CD4-positive, alpha-beta T cell treated with Interleukin-4 for 1 hour (primary cell): Measurements from ENCODE around the gene UBASH3B.

Source experiments
- DNase-seq, 2 donors: peaks; one replicate each; pipeline ENCODE4 v3.0.0-alpha.2; 2020 to 2022

Gene UBASH3B

GRCh38 chr11:122679466-122679865 lies 23.9 kb downstream of the UBASH3B start:
- no peak for DNase-seq

DNA sequence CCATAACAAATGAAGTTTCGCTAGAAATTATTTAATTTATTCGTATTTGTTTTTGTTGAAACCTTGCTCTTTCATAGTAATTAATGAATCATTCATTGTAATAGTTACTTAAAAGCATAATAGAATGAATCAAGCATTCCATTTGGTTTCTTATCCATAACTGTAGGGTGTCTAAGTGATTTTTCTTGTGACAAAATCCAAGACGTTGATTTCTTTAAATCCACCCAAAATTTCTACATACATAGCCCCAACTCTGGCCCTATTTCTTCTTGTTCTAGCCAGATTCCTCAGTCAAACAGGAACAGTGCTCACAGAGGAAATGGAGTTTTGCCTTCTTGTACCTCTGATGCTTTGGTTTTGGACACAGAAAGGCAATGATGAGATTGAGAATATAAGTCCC lies 25.5 kb downstream of the UBASH3B start:
- no peak for DNase-seq

- DNase-seq: no peak
Measured at GRCh38 chr11:122681735-122682134, 26.2 kb downstream of the UBASH3B start.

GRCh38 chr11:122682464-122682863 lies 26.9 kb downstream of the UBASH3B start:
- no peak for DNase-seq

GRCh38 chr11:122685041-122685440 lies 29.5 kb downstream of the UBASH3B start:
- no peak for DNase-seq

GRCh38 chr11:122686111-122686510 lies 30.6 kb downstream of the UBASH3B start:
- DNase-seq: no peak

- DNase-seq: no peak
Measured at GRCh38 chr11:122690384-122690783, 34.9 kb downstream of the UBASH3B start.

- DNase-seq: peak in 1 of 2 donors; percentile 24
Measured at GRCh38 chr11:122690801-122691548, 35.5 kb downstream of the UBASH3B start.

DNA sequence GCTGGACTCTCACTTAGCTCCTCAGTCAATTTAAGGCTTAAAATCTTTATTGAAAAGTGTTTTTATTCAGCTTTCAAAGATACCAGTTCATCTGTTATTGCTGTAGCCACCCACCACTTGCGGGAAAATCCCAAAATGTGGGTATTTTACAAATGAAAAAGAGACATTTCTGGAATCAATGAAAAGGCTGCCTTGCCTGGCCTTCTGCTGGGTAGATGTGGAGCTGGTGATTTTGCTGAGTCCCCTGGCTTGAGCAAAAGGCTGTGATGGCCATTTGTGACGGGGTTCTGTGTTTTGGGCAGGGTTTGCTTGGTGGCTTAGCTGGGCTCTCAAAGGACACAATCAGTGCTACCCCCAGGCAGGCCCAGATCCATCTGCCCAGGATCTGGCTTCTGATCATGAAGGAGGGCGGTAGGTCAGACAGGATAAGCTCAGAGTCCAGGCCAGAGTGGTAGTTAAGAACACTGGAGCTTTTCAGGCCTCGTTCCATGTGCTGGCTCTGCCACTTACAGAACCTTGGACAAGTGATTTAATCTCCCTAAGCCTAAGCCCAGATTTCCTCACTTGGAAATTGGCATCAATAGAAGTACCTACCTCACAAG lies 36.1 kb downstream of the UBASH3B start:
- no peak for DNase-seq

DNA sequence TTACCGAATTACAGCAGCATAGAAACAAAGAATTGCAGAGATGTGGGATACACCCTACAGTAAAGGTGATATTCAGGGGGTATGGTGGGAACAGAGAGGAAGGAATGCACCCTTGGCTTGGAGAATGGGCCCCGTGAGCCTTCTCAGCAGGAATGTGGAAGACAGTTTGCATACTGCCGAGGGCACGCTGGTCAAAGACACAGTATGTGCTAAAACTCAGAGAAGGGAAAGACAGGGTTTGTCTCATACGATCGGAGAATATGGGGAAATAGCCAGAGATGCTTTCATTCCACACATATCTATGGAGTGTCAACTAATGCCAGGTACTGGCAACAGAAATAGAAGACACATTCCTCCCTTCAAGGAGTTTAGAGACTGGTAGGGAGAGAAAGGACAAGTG lies 36.9 kb downstream of the UBASH3B start:
- no peak for DNase-seq

GRCh38 chr11:122695076-122695615 lies 39.6 kb downstream of the UBASH3B start:
- DNase-seq: no peak

- DNase-seq: peak; percentile 72 to 78
Measured at GRCh38 chr11:122696662-122697061, 41.1 kb downstream of the UBASH3B start.

DNA sequence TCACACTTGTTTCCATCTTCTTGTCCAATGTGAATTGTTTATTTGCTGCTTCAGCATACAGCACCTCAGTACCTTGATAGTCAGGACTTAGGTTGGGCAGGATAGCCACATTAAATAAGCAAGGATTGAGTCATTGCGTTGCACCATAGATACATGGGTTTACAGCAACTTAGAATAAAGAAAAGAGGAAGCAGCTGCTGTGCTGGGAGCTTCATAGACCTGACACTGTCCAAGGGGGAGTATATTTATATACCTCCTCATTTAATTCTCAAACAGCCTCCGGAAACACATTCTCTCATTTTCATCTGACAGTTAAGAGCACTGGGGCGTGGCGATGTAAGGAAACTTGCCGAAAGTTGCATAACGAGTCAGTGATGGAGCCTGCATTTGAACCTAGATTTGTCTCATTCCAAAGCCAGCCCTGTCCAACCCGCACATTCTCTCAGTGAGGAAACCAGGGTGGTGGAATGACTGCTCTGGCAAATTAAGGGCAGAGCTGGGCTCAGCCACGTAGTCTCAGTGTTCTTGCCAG lies 42.2 kb downstream of the UBASH3B start:
- DNase-seq: peak; percentile 56 to 62

DNA sequence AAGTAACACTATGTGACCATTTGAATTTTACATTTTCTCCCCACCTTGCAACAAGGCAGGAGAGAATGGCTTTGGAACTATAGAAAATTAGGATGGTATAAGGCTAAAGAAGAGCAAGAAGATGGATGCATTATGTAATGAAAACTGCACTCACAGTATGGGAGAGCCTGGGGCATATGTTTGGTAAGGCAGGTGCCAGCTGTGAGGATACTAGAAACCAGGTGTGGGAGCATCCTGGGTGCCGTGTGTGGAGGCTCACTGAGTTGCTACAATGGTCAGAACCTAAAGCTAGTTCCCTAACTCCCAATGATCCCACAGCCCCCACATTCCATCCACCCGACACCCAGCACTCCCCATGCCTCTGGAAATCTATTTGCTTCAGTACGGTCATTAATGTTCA lies 42.9 kb downstream of the UBASH3B start:
- DNase-seq: no peak

DNA sequence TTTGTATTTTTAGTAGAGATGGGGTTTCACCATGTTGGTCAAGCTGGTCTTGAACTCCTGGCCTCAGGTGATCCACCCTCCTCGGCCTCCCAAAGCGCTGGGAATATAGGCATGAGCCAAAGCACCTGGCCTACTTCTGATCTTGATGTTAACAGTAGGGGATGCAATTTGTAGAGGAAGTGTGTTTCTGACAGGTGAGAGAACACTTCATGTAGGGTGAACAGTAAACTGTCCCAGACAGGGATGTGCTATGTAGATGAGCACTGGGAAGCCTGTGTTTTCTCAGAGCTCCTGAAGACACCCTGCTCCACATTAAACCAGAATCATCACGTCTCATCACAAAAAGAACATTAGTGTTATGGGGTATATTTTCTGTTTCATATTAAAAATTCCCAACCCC lies 45.1 kb downstream of the UBASH3B start:
- DNase-seq: no peak

GRCh38 chr11:122701143-122701542 lies 45.6 kb downstream of the UBASH3B start:
- DNase-seq: no peak

DNA sequence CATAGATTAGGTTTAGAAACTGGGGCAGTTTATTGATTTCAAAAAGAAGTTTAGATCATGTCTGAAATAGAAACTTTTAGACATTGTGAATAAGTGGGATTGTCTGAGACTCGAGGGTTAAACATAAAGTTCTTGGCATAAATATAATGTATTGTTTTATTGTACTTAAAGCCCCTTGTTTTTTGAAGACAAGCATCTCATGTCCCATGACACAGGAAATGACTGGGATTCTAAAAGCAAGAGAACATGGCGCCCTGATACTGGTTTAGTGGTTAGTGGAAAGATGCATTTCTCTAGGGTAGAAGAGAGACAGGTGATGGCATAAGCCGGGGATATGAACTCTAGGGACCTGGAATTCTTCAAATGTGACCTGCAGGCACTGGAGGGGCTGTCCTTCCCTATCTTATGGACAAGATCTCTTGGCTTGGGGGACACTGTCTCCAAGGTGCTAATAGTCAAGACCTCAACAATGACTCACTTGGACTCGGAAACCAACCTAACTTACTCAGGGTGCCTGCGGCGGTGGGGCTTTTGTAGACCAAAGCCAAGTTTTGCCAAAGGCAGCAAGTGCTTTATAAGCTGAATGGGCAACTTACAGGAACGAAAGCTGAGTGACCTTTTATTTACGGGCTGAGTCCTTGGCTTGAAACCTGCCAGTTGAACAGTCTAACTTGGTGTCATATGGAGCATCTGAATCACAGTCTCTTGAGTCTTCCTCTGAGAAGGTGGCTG lies 48.2 kb downstream of the UBASH3B start:
- no peak for DNase-seq

DNA sequence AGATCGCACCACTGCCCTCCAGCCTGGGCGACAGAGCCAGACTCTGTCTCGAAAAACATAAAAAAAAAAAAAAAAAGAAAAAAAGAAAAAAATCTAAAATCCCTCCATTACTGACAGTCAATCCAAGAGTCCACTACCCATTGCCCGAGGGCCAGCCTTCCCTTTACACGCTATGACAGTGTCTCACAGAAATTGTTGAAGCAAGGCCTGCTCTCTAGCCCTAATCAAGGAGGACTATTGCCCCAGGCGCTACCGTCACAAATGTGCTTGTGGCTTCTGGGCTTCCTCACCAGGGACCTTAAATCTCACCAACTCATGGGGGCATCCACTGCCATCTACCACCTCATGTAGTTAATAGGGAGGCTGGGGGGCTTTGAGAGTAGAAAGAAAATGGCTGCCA lies 49.9 kb downstream of the UBASH3B start:
- DNase-seq: no peak

DNA sequence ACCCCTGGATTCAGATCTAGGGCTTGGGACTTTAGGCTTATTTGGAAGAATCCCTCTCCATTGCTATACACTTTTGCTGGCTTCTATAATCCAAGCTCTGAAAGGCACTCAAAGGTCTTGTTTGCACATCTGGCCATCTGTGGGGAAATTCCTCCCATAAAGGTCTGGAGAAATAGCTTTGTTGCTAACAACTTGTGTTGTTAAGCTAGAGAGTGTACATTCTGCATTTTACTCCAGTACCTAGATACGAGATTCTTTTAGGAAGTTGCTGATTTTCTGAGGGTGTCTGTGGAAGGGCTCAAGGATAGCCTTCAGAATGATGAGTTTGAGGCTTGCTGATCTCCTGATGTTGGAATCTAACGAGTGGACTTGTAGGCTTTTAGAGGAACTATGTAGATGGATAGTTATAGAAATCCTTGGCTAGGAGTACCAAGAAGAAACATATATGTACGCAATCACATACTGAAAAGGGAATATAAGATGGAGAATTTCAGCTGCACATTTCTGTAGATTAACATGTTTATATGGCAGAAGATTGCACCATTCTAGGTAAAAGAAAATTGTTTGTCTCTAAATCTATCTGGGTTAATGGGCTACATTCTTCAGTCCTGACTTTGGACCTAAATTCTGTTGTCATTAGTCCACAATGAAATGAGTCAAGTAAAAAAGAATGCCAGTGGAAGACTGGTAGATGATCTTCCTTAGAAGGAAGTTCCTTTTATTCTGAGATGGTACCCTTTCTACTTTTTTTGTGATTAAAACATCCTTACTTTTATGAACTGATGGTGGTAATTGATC lies 51.0 kb downstream of the UBASH3B start:
- no peak for DNase-seq

DNA sequence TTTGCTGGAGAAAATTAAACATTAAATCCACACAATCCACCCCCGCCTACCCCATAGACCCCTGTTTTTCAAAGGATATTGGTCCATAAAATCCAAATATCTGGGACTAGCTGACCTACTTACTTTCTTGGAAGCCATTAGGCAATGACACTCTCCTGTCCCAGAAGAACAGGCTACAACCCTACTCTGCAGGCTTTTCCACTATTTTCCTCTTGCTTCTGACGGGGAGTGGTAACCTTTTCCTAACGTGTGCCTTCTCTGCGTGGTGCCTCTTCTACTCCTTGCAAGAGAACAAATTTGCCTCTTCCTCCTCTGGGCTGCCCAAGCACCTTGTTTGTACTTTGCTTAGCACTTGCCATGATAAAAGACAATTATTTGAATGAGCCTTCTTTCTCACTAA lies 51.6 kb downstream of the UBASH3B start:
- no peak for DNase-seq

DNA sequence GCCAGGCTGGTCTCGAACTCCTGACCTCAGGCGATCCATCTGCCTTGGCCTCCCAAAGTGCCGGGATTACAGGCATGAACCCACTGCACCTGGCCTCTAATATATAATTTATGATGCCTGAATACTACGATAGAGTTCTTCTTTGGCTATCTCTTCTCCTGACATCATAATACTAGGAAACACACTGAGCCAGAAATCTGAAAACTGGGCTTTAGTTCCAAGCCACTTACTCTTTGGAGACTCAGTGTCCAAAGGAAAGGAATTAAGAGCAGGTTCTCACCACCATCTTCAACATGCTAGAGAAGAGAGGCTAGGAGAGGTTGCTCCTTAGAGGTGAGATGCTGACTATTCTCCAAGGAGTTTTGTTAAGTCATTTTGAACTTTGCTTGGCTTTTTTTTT lies 52.4 kb downstream of the UBASH3B start:
- no peak for DNase-seq

DNA sequence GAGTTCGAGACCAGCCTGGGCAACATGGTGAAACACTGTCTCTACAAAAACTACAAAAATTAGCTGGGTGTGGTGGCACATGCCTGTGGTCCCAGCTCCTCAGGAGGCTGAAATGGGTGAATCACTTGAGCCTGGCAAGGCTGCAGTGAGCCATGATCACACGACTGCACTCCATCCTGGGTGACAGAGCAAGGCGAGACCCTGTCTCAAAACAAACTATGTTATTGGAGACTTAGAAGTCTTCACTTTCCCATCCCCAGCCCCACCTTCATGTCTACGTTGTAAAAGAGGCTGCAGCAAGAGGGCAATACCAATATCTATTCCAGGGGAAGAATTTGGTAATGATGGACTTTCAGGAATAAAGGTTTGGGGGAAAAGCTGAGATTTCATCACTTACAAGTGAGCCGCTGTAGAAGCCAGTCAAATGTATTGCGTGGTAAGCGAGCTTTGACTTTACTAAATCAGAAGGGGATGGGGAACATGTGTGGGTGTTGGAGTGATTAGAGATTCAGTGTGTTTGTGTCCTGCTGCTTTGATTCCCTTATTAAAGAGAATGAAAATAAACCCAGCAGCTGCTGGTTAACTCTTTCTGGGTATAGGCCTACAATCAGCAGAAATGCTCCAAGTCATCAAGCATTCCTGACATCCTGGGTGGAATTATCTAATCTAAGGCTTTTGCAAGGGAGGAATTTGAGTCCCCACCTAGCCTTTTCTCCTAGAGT lies 53.7 kb downstream of the UBASH3B start:
- DNase-seq: no peak
